GM12873 (cell line): ENCODE measurements around the gene DCHS2.

Experiments used
- CTCF ChIP-seq: IDR thresholded peaks from 2 replicates; pipeline ENCODE4 v1.5.1; 2012; ENCODE audit warnings: low read depth, mild to moderate bottlenecking, moderate library complexity, low read length, control low read depth; ENCODE audit not compliant: insufficient read depth; ENCODE audit errors: missing control alignments

Gene DCHS2

GRCh38 chr4:154320521-154320920 is 171.1 kb downstream of the DCHS2 start:
- no peak for TF ChIP-seq CTCF

- no peak for TF ChIP-seq CTCF
These were observed 171.9 kb downstream of the DCHS2 start for GRCh38 chr4:154319736-154320135.

GRCh38 chr4:154317201-154317999 is 174.2 kb downstream of the DCHS2 start:
- TF ChIP-seq CTCF: no peak

- TF ChIP-seq CTCF: no peak
These were observed 175.9 kb downstream of the DCHS2 start for GRCh38 chr4:154315741-154316140.

- TF ChIP-seq CTCF: no peak
These were observed 177.4 kb downstream of the DCHS2 start for GRCh38 chr4:154314248-154314647.

- TF ChIP-seq CTCF: no peak
These were observed 178.5 kb downstream of the DCHS2 start for GRCh38 chr4:154313004-154313585.

- TF ChIP-seq CTCF: no peak
These were observed 179.4 kb downstream of the DCHS2 start for GRCh38 chr4:154312246-154312645.
